WERI-Rb-1 (cell line): ENCODE results near the gene FOSL2.

Source experiments
- DNase-seq: peaks from one replicate; pipeline ENCODE4 v3.0.0-alpha.2; 2020
- H3K27ac ChIP-seq: fragments of 250-450 bp; sonication (Bioruptor Pico); 2 replicates; pipeline ENCODE4 v1.5.1; 2020; ENCODE audit warnings: mild to moderate bottlenecking, moderate library complexity
- H3K27me3 ChIP-seq: fragments of 250-450 bp; sonication (Bioruptor Pico); 2 replicates; pipeline ENCODE4 v1.5.1; 2021; ENCODE audit warnings: mild to moderate bottlenecking, low read depth, moderate library complexity; ENCODE audit not compliant: insufficient read depth, severe bottlenecking
- H3K36me3 ChIP-seq: fragments of 250-450 bp; sonication (Bioruptor Pico); 2 replicates; pipeline ENCODE4 v1.5.1; 2020; ENCODE audit warnings: mild to moderate bottlenecking, moderate library complexity
- H3K4me3 ChIP-seq: 2 replicates; pipeline ENCODE4 v1.5.1; 2011; ENCODE audit warnings: low read depth, mild to moderate bottlenecking, control low read depth, low read length
- H3K9me3 ChIP-seq: fragments of 250-450 bp; sonication (Bioruptor Pico); 2 replicates; pipeline ENCODE4 v1.5.1; 2021; ENCODE audit warnings: mild to moderate bottlenecking, moderate library complexity; ENCODE audit not compliant: severe bottlenecking
- TF ChIP-seq, protein P1 (sequence below): IDR thresholded peaks from 2 replicates; pipeline ENCODE4 v1.5.1; 2011; ENCODE audit warnings: low read depth, mild to moderate bottlenecking, control low read depth, inconsistent platforms, low read length

FOSL2 gene

DNA sequence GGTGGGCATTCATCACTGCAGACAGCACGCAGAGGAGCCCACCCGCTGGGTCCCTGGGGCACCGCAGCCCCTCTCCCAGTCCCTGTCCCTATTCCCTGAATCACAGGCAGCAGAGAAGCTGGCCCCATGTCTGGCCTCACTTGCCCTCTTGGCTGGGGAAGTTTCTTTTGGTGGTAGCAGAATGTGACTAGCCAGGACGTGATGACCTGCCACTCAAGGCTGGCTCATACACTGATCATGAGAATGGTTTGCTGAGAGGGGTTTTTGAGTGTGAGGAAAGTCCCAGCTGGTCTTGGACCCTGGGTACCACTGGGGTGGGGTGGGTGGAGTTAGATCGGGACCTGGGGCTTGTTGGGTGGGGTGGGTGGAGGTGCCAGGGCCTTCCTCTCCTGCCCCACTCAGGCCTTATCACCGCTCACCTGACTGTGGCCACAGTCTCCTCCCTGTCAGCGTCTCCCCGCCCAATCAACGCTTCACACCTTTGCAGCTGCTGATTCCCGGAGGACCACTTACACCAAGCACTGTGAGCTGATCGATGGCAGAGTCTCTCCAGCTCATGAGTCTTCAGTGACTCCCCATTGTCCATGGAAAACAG lies 28.9 kb upstream of the FOSL2 start:
- Histone ChIP-seq H3K36me3 (no peaks in the 10 kb centered on the region), H3K9me3 (no peaks in the 10 kb centered on the region), H3K4me3 (no peak overlapping the region), H3K27me3 (no peaks in the 10 kb centered on the region), H3K27ac (no peak overlapping the region)
- TF ChIP-seq, protein P1, sequence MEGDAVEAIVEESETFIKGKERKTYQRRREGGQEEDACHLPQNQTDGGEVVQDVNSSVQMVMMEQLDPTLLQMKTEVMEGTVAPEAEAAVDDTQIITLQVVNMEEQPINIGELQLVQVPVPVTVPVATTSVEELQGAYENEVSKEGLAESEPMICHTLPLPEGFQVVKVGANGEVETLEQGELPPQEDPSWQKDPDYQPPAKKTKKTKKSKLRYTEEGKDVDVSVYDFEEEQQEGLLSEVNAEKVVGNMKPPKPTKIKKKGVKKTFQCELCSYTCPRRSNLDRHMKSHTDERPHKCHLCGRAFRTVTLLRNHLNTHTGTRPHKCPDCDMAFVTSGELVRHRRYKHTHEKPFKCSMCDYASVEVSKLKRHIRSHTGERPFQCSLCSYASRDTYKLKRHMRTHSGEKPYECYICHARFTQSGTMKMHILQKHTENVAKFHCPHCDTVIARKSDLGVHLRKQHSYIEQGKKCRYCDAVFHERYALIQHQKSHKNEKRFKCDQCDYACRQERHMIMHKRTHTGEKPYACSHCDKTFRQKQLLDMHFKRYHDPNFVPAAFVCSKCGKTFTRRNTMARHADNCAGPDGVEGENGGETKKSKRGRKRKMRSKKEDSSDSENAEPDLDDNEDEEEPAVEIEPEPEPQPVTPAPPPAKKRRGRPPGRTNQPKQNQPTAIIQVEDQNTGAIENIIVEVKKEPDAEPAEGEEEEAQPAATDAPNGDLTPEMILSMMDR: no peak
- DNase-seq: no peak

DNA sequence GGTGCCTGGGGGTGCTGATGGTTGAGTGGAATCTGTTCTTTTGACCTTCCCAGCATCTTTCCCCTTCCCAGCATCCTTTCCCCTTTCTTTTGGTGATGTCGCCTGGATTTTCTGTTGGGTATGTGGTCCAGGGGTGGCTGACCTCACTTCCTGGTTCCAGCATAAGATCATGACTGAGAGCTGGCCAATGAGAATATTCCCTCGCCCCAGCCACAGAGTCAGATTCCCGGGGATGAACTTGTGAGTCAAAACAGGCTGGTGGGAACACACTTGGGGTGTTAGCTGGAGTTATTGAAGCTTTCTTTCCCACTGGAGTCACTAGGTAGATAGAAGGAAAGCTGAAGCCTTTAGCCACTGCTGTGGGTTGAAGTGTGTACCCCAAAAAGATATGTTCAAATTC lies 28.0 kb upstream of the FOSL2 start:
- H3K4me3 ChIP-seq: no peak overlapping the region
- no peaks in the 10 kb centered on the region for H3K36me3 ChIP-seq
- no peak for DNase-seq
- TF ChIP-seq, protein P1: no peak
- no peak overlapping the region for H3K27ac ChIP-seq
- H3K27me3 ChIP-seq: no peaks in the 10 kb centered on the region
- no peaks in the 10 kb centered on the region for H3K9me3 ChIP-seq

DNA sequence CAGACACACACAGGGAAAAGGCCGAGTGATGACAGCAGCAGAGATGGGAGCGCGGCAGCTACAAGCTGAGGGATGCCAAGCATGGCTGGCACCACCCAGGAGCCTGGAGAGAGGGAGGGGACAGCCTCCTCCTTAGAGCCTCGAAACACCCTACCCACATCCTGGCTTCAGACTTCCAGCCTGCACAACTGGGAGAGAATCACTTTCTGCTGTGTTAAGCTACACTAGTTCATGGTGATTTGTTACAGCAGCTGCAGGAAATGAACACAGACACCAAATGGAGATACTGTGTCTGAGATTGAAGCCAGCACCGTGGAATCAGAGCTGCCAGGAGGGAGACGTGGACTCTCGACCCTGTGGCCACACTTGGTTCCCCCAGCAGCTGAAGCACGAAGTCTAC lies 27.5 kb upstream of the FOSL2 start:
- no peak overlapping the region for H3K27ac ChIP-seq
- H3K4me3 ChIP-seq: no peak overlapping the region
- H3K9me3 ChIP-seq: no peaks in the 10 kb centered on the region
- no peaks in the 10 kb centered on the region for H3K27me3 ChIP-seq
- no peak for DNase-seq
- no peaks in the 10 kb centered on the region for H3K36me3 ChIP-seq
- TF ChIP-seq, protein P1: no peak

DNA sequence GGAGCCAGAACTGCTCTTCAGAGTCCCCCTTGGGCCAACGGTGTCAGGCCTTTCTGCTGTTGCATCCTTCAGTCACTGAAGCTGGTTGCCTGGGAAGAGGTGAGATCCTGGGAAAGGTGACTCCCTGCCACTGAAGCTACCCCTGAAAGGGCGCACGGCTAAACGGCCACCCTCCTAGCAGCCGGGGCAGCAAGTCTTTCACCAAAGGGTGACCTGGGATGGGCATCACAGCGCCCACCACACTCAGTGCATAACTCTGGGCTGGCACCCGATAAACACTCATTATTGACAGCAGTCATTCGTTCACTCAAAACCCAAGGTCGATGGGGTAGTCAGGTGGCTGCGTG lies 26.5 kb upstream of the FOSL2 start:
- Histone ChIP-seq H3K36me3 (no peaks in the 10 kb centered on the region), H3K9me3 (no peaks in the 10 kb centered on the region), H3K27ac (no peak overlapping the region), H3K27me3 (no peaks in the 10 kb centered on the region), H3K4me3 (no peak overlapping the region)
- TF ChIP-seq, protein P1: no peak
- no peak for DNase-seq

DNA sequence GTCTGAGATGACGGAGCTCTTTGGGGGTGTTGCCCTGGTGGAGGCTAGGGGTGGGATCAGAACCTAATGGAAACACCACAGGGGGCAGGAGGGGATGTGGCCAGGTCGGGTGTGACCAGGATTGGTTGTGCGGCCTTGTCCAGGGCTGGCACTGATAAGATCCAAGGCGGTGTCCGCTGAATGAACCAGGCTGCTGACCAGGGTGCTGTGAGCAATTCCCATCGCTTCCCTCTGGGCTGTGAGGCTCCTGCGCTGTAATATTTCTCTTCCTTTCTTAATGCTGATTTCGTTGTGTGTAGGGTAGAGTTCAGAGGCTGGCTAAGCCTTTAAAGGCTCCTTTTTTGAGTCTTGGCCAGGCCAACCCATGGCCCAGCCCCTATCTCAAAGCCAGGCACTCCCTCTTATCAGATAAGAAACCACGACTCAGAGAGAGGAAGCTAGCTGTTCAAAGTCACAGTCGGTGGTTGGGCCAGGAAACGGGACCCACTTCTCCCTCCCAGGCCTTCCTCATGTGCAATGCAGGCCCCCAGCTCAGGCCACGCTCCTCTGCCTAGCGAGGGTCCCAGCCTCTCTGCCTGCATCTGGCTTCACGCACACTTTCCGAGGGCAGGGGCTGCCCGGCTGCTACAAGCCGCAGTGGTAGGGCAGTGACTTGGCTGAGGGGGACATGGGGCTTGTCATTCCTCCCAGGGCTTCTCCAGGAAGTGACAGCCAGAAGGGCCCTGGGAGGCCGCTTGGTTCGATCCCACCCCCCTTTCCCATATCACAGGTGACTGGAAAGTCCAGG lies 26.0 kb upstream of the FOSL2 start:
- Histone ChIP-seq H3K27ac (no peak overlapping the region), H3K9me3 (no peaks in the 10 kb centered on the region), H3K27me3 (no peaks in the 10 kb centered on the region), H3K36me3 (no peaks in the 10 kb centered on the region), H3K4me3 (no peak overlapping the region)
- TF ChIP-seq, protein P1: no peak
- no peak for DNase-seq
